ENCODE data around the gene ST6GALNAC5.
"Not testable (repeated sequence)": the region's sequence is repeated elsewhere in the genome, so short reads cannot be mapped to it uniquely, and the experiment has no call there.

GRCh38 chr1:76822961-76823360 is 44.3 kb upstream of the ST6GALNAC5 start:
- not testable (repeated sequence) for TF ChIP-seq EZH2 (IDR thresholded peaks at IDR 0.05; ENCODE audit: low read depth, unreplicated experiment); POLR2AphosphoS5 (IDR thresholded peaks at IDR 0.05; ENCODE audit: low read depth); CTCF (conservative IDR thresholded peaks at IDR 0.05; ENCODE audit: low read depth in 2 of 2); REST (IDR thresholded peaks at IDR 0.05; ENCODE audit: unreplicated experiment); EZH2phosphoT487 (IDR thresholded peaks at IDR 0.05; ENCODE audit: unreplicated experiment); NANOG (IDR thresholded peaks at IDR 0.05; ENCODE audit: borderline replicate concordance); CREB1 (CRISPR knock-in tag; IDR thresholded peaks at IDR 0.05; ENCODE audit: low read depth); JUNB (IDR thresholded peaks at IDR 0.05; ENCODE audit: unreplicated experiment)
- TF ChIP-seq, protein P1, sequence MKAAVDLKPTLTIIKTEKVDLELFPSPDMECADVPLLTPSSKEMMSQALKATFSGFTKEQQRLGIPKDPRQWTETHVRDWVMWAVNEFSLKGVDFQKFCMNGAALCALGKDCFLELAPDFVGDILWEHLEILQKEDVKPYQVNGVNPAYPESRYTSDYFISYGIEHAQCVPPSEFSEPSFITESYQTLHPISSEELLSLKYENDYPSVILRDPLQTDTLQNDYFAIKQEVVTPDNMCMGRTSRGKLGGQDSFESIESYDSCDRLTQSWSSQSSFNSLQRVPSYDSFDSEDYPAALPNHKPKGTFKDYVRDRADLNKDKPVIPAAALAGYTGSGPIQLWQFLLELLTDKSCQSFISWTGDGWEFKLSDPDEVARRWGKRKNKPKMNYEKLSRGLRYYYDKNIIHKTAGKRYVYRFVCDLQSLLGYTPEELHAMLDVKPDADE (IDR thresholded peaks at IDR 0.05), result not testable (repeated sequence)
